GM12878 (cell line): ENCODE data around the gene RABL6. TPM values are rescaled to one million over a fixed set of nuclear protein-coding genes. Genes with fewer than 3 reads are reported as not detected.
A peak's percentile ranks its signal among the peaks of the same experiment; 100 is the strongest.

ENCODE experiments used
- CHD4 ChIP-seq: fragments of 200-600 bp; sonication (generic); IDR thresholded peaks from 2 replicates; pipeline ENCODE4 v1.6.1; 2016; ENCODE audit warnings: mild to moderate bottlenecking
- HDGF ChIP-seq: fragments of 450-650 bp; IDR thresholded peaks from 2 replicates; pipeline ENCODE4 v1.6.1; 2016; ENCODE audit warnings: antibody characterized with exemption
- MYB ChIP-seq: fragments of 150-350 bp; IDR thresholded peaks from 2 replicates; pipeline ENCODE4 v1.6.1; 2014; ENCODE audit warnings: mild to moderate bottlenecking, low read depth, low read length, borderline replicate concordance
- NFXL1 ChIP-seq: fragments of 450-650 bp; IDR thresholded peaks from 2 replicates; pipeline ENCODE4 v1.6.1; 2017; ENCODE audit warnings: antibody characterized with exemption, mild to moderate bottlenecking, borderline replicate concordance
- NRF1 ChIP-seq: conservative IDR thresholded peaks from 2 replicates; pipeline ENCODE4 v1.6.1; 2011; ENCODE audit warnings: mild to moderate bottlenecking, low read depth, low read length, improper control_type of control experiment
- POLR2A ChIP-seq: IDR thresholded peaks from 2 replicates; pipeline ENCODE4 v1.6.1; 2011; ENCODE audit warnings: low read depth, mild to moderate bottlenecking, low read length
- POLR2AphosphoS2 ChIP-seq: IDR thresholded peaks from 2 replicates; pipeline ENCODE4 v1.6.1; 2011; ENCODE audit warnings: low read depth, mild to moderate bottlenecking, low read length, improper control_type of control experiment, moderate library complexity
- YY1 ChIP-seq: IDR thresholded peaks from 2 replicates; pipeline ENCODE4 v1.6.1; 2011; ENCODE audit warnings: low read depth, mild to moderate bottlenecking, low read length
- polyA plus RNA-seq, 11 experiments: library from polyadenylated mRNA; depleted of rRNA in 4 of 11; unstranded in 6 of 11; stranded (reverse) in 5 of 11; fragments of >200 nt; fragmentation: Nextera tagmentation in 4 of 11; fragmentation: Illumina TruSeq in 1 of 11; extraction: Ambion mirVana in 4 of 11; extraction: Trizol in 1 of 11; gene quantifications; 1 replicate in 1 of 11; 2 replicates in 10 of 11; pipeline versions ENCODE4 v1.2.1 to v1.2.3, GENCODE V29; 2011 to 2016; ENCODE audit warnings: inconsistent platforms in 2 of 11, missing spikeins in 2 of 11, low read depth in 1 of 11
- total RNA-seq, 4 experiments: library from RNA; depleted of rRNA in 3 of 4; stranded (reverse); fragments of >200 nt in 3 of 4; fragmentation: Illumina TruSeq in 1 of 4; extraction: Trizol in 1 of 4; gene quantifications; 2 replicates each; pipeline versions ENCODE4 v1.2.1 to v1.2.3, GENCODE V29; 2013 to 2021
- TF ChIP-seq, protein P1 (sequence below): fragments of 450-650 bp; IDR thresholded peaks from 2 replicates; pipeline ENCODE4 v1.6.1; 2017; ENCODE audit warnings: mild to moderate bottlenecking, moderate library complexity
- TF ChIP-seq, protein P2 (sequence below), 3 experiments: IDR thresholded peaks in 2 of 3; conservative IDR thresholded peaks in 1 of 3; 2 replicates each; pipeline ENCODE4 v1.5.1; 2011; ENCODE audit warnings: low read depth in 3 of 3, low read length in 3 of 3, mild to moderate bottlenecking in 3 of 3, control low read depth in 2 of 3, moderate library complexity in 2 of 3, inconsistent platforms in 1 of 3, mixed read lengths in 1 of 3; ENCODE audit not compliant: control insufficient read depth in 2 of 3, insufficient read depth in 1 of 3; ENCODE audit errors: extremely low read depth in 1 of 3
- TF ChIP-seq, protein P3 (sequence below): fragments of 450-650 bp; conservative IDR thresholded peaks from 2 replicates; pipeline ENCODE4 v1.6.1; 2017; ENCODE audit warnings: mild to moderate bottlenecking, moderate library complexity

Gene RABL6
- total and polyA plus RNA-seq, 10 of the 15 experiments (the other 5 are each of a cell fraction or from before 2014, with no cell fraction given): 1.4 to 134 (median 42.7) TPM

DNA sequence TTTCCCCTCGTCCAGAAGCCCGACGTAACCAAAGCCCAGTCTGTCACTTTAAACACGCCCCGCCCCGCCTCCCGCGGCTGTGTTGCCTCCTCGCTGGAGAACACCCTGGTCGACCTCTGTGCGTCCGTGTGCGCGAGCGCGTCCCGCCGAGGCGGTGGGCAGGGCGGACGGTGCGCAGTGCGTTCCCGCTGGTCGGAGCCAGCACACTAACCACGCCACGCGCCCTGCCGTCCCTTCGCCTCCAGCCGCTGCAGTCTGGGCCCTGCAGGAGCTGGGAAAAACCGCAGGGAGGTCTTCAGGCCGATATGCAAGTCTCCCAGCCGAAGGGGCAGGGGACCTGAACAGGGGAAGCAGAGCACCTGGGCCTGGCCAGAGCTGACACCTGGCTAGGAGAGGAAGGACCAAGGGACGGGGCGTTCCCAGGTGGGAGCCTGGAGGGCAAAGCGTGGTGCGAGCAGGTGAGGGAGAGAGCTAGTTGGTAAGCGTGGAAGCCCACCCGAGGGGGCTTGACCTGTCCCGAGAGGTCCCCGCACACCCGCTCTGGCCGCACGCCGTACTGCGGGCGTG is 40.2 kb downstream of the RABL6 start (continued):
- TF ChIP-seq, protein P1, sequence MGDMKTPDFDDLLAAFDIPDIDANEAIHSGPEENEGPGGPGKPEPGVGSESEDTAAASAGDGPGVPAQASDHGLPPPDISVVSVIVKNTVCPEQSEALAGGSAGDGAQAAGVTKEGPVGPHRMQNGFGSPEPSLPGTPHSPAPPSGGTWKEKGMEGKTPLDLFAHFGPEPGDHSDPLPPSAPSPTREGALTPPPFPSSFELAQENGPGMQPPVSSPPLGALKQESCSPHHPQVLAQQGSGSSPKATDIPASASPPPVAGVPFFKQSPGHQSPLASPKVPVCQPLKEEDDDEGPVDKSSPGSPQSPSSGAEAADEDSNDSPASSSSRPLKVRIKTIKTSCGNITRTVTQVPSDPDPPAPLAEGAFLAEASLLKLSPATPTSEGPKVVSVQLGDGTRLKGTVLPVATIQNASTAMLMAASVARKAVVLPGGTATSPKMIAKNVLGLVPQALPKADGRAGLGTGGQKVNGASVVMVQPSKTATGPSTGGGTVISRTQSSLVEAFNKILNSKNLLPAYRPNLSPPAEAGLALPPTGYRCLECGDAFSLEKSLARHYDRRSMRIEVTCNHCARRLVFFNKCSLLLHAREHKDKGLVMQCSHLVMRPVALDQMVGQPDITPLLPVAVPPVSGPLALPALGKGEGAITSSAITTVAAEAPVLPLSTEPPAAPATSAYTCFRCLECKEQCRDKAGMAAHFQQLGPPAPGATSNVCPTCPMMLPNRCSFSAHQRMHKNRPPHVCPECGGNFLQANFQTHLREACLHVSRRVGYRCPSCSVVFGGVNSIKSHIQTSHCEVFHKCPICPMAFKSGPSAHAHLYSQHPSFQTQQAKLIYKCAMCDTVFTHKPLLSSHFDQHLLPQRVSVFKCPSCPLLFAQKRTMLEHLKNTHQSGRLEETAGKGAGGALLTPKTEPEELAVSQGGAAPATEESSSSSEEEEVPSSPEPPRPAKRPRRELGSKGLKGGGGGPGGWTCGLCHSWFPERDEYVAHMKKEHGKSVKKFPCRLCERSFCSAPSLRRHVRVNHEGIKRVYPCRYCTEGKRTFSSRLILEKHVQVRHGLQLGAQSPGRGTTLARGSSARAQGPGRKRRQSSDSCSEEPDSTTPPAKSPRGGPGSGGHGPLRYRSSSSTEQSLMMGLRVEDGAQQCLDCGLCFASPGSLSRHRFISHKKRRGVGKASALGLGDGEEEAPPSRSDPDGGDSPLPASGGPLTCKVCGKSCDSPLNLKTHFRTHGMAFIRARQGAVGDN: 0 out of 2 replicates have a peak, but pooled peaks have one; percentile 42
- 0 out of 2 replicates have a peak, but pooled peaks have one; percentile 3 for TF ChIP-seq NFXL1
- peak; percentile 19; the same call in 1 of the 2 replicates for TF ChIP-seq NRF1
- TF ChIP-seq POLR2AphosphoS2: peak; percentile 61; the same call in 1 of the 2 replicates
- TF ChIP-seq, protein P2, sequence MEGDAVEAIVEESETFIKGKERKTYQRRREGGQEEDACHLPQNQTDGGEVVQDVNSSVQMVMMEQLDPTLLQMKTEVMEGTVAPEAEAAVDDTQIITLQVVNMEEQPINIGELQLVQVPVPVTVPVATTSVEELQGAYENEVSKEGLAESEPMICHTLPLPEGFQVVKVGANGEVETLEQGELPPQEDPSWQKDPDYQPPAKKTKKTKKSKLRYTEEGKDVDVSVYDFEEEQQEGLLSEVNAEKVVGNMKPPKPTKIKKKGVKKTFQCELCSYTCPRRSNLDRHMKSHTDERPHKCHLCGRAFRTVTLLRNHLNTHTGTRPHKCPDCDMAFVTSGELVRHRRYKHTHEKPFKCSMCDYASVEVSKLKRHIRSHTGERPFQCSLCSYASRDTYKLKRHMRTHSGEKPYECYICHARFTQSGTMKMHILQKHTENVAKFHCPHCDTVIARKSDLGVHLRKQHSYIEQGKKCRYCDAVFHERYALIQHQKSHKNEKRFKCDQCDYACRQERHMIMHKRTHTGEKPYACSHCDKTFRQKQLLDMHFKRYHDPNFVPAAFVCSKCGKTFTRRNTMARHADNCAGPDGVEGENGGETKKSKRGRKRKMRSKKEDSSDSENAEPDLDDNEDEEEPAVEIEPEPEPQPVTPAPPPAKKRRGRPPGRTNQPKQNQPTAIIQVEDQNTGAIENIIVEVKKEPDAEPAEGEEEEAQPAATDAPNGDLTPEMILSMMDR (IDR thresholded peaks at IDR 0.05 in 2 of 3, conservative IDR thresholded peaks at IDR 0.05 in 1 of 3; ENCODE audit: control insufficient read depth in 2 of 3, extremely low read depth in 1 of 3, insufficient read depth in 1 of 3, low read depth in 3 of 3, low read length in 3 of 3): no peak
- TF ChIP-seq CHD4: no peak
- peak; percentile 93 for TF ChIP-seq POLR2A
- no peak for TF ChIP-seq YY1
- TF ChIP-seq, protein P3, sequence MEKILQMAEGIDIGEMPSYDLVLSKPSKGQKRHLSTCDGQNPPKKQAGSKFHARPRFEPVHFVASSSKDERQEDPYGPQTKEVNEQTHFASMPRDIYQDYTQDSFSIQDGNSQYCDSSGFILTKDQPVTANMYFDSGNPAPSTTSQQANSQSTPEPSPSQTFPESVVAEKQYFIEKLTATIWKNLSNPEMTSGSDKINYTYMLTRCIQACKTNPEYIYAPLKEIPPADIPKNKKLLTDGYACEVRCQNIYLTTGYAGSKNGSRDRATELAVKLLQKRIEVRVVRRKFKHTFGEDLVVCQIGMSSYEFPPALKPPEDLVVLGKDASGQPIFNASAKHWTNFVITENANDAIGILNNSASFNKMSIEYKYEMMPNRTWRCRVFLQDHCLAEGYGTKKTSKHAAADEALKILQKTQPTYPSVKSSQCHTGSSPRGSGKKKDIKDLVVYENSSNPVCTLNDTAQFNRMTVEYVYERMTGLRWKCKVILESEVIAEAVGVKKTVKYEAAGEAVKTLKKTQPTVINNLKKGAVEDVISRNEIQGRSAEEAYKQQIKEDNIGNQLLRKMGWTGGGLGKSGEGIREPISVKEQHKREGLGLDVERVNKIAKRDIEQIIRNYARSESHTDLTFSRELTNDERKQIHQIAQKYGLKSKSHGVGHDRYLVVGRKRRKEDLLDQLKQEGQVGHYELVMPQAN: peak; percentile 65
- TF ChIP-seq MYB: no peak
- no peak for TF ChIP-seq HDGF
